ENCODE measurements around the gene IFIT2. TPM values are rescaled to one million over a fixed set of nuclear protein-coding genes. Genes with fewer than 3 reads are reported as not detected.
A peak's percentile ranks its signal among the peaks of the same experiment; 100 is the strongest.

The IFIT2 gene, protein sequence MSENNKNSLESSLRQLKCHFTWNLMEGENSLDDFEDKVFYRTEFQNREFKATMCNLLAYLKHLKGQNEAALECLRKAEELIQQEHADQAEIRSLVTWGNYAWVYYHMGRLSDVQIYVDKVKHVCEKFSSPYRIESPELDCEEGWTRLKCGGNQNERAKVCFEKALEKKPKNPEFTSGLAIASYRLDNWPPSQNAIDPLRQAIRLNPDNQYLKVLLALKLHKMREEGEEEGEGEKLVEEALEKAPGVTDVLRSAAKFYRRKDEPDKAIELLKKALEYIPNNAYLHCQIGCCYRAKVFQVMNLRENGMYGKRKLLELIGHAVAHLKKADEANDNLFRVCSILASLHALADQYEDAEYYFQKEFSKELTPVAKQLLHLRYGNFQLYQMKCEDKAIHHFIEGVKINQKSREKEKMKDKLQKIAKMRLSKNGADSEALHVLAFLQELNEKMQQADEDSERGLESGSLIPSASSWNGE
- total RNA-seq (2021) (0.07 to 0.15 TPM (median 0.14 TPM) in 3 replicates), Bru-seq, nascent RNA (percentile 7 among the genes with signal in this experiment)
- long read RNA-seq, experiment 1, partial matches to known transcripts = 0 of 1 reads
- long read RNA-seq, experiment 1, other reads (novel, unspliced or antisense) = 0 of 1 reads
- long read RNA-seq, experiment 2 = 0 reads
- long read RNA-seq, experiment 3 = 0 reads

DNA sequence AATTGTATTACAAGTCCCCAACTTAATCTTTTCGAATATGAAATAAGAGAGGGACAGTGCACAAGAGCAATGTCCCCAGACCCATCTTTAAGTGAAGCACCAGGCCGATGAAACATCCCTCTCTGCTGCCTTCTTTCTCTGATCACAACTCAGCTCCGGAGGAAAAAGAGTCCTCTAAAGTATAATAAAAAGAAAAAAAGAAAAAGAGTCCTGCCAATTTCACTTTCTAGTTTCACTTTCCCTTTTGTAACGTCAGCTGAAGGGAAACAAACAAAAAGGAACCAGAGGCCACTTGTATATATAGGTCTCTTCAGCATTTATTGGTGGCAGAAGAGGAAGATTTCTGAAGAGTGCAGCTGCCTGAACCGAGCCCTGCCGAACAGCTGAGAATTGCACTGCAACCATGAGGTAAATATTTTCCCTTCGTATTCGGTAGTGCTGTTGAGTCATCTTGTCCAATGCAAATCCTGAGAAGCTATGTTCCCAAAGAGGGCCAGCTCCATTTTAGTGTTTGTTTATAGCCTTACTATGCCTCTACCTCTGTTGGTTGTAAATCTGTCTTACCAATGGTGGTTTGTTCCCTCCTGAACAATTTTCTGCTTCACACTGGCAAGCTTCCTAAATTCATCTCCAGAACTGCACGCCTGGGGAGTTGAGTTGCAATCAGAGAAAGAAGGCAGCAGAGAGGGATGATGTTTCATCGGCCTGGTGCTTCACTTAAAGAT is at the start of gene IFIT2:
Gene IFIT2, plus strand, starts transcription at position 326 of the 725 bp plus-strand sequence. Its CDS starts 78 bp downstream, at position 404.
- ChIA-PET POLR2A (no interaction called here), CTCF (interaction anchor here (0.9 to 1.7 kb wide), 4 partner anchors 40 to 233 kb away, joined by 3 to 11 read pairs (median 4); partner anchors contain the start of gene SLC16A12)
- H3K4me1 Mint-ChIP-seq = peaks cover 16% of the 10 kb centered on the region
- H3K27me3 Mint-ChIP-seq (ENCODE audit: low read depth) = no peaks in the 10 kb centered on the region
- ATAC-seq = no peak
- TF ChIP-seq NFATC4 (CRISPR knock-in tag; IDR thresholded peaks at IDR 0.05) (no peak), ZNF425 (CRISPR knock-in tag; conservative IDR thresholded peaks at IDR 0.05) (no peak), CREM (CRISPR knock-in tag; IDR thresholded peaks at IDR 0.05) (no peak), TCF7 (CRISPR knock-in tag; IDR thresholded peaks at IDR 0.05; ENCODE audit: low read depth) (no peak), AR (CRISPR knock-in tag; IDR thresholded peaks at IDR 0.05) (no peak), OVOL2 (CRISPR knock-in tag; IDR thresholded peaks at IDR 0.05; ENCODE audit: borderline replicate concordance) (no peak), ZNF423 (CRISPR knock-in tag; IDR thresholded peaks at IDR 0.05) (no peak), ATF2 (CRISPR knock-in tag; IDR thresholded peaks at IDR 0.05; ENCODE audit: borderline replicate concordance, low read depth) (no peak), ETV6 (CRISPR knock-in tag; IDR thresholded peaks at IDR 0.05) (no peak), ELF4 (CRISPR knock-in tag; IDR thresholded peaks at IDR 0.05; ENCODE audit: low read depth) (no peak), USF2 (CRISPR knock-in tag; IDR thresholded peaks at IDR 0.05) (no peak), ZBTB43 (CRISPR knock-in tag; IDR thresholded peaks at IDR 0.05) (no peak), MAX (CRISPR knock-in tag; IDR thresholded peaks at IDR 0.05) (no peak), STAT6 (CRISPR knock-in tag; conservative IDR thresholded peaks at IDR 0.05; ENCODE audit: low read depth) (no peak)
- TF ChIP-seq, protein P1, sequence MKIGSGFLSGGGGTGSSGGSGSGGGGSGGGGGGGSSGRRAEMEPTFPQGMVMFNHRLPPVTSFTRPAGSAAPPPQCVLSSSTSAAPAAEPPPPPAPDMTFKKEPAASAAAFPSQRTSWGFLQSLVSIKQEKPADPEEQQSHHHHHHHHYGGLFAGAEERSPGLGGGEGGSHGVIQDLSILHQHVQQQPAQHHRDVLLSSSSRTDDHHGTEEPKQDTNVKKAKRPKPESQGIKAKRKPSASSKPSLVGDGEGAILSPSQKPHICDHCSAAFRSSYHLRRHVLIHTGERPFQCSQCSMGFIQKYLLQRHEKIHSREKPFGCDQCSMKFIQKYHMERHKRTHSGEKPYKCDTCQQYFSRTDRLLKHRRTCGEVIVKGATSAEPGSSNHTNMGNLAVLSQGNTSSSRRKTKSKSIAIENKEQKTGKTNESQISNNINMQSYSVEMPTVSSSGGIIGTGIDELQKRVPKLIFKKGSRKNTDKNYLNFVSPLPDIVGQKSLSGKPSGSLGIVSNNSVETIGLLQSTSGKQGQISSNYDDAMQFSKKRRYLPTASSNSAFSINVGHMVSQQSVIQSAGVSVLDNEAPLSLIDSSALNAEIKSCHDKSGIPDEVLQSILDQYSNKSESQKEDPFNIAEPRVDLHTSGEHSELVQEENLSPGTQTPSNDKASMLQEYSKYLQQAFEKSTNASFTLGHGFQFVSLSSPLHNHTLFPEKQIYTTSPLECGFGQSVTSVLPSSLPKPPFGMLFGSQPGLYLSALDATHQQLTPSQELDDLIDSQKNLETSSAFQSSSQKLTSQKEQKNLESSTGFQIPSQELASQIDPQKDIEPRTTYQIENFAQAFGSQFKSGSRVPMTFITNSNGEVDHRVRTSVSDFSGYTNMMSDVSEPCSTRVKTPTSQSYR (CRISPR knock-in tag; IDR thresholded peaks at IDR 0.05) = no peak
- no peaks in the 10 kb centered on the region; the same call in 1 of the 2 replicates for H3K9me3 Mint-ChIP-seq
- no peaks in the 10 kb centered on the region for H3K36me3 Mint-ChIP-seq
- no peak for DNase-seq (ENCODE audit: low spot score)
- no peak within 1 kb of the TSS for H3K4me3 Mint-ChIP-seq
- 0 out of 2 replicates have a peak within 1 kb of the TSS, but pooled peaks have one; percentile 39 for H3K27ac Mint-ChIP-seq
